ENCODE results near the gene ZKSCAN1.

DNA sequence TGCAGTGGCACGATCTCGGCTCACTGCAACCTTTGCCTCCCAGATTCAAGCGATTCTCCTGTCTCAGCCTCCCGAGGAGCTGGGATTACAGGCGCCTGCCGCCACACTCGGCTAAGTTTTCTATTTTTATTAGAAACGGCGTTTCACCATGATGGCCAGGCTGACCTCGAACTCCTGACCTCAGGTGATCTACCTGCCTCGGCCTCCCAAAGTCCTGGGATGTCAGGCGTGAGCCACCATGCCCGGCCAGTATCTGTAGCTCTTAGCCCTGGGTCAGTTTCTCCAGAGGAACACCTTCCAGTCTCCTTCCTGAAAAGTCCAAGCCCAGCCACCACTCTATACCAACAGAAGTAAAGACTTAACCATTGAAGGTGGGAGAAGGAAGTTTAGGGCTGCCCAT lies 15.2 kb upstream of the ZKSCAN1 start:
- TF ChIP-seq, protein P1, sequence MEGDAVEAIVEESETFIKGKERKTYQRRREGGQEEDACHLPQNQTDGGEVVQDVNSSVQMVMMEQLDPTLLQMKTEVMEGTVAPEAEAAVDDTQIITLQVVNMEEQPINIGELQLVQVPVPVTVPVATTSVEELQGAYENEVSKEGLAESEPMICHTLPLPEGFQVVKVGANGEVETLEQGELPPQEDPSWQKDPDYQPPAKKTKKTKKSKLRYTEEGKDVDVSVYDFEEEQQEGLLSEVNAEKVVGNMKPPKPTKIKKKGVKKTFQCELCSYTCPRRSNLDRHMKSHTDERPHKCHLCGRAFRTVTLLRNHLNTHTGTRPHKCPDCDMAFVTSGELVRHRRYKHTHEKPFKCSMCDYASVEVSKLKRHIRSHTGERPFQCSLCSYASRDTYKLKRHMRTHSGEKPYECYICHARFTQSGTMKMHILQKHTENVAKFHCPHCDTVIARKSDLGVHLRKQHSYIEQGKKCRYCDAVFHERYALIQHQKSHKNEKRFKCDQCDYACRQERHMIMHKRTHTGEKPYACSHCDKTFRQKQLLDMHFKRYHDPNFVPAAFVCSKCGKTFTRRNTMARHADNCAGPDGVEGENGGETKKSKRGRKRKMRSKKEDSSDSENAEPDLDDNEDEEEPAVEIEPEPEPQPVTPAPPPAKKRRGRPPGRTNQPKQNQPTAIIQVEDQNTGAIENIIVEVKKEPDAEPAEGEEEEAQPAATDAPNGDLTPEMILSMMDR (IDR thresholded peaks at IDR 0.05; ENCODE audit: low read depth, low read length, poor library complexity, severe bottlenecking) = no peak
- TF ChIP-seq EZH2phosphoT487 (IDR thresholded peaks at IDR 0.05; ENCODE audit: borderline replicate concordance, low read length) = no peak
